H1 (cell line): ENCODE results near the gene TXLNB. TPM values are rescaled to one million over a fixed set of nuclear protein-coding genes. Genes with fewer than 3 reads are reported as not detected.
A peak's percentile ranks its signal among the peaks of the same experiment; 100 is the strongest.

Experiments
- CTCF ChIA-PET: fragments of 300-600 bp; sonication (Branson Sonifier 250); formaldehyde crosslinking; loops from one replicate; lab custom pipeline; 2021; ENCODE audit not compliant: partially characterized antibody; lab: Charles Lee
- POLR2A ChIA-PET: fragments of 300-600 bp; sonication (Branson Sonifier 250); formaldehyde crosslinking; loops from one replicate; lab custom pipeline; 2021; ENCODE audit warnings: inconsistent platforms; ENCODE audit not compliant: partially characterized antibody; lab: Charles Lee
- DNase-seq, 2 experiments: peaks; one replicate each; pipeline versions ENCODE4 v3.0.0 to v3.0.0-alpha.2; 2010 to 2022; ENCODE audit warnings: low spot score in 2 of 2, low read depth in 1 of 2, mixed read lengths in 1 of 2
- FAIRE-seq: peaks from 2 replicates; lab custom pipeline; 2011; peaks lifted over from hg19 to GRCh38; lab: Jason Lieb, UNC
- H2AFZ ChIP-seq: 2 replicates; pipeline ENCODE4 v1.8.1; 2012; ENCODE audit warnings: low read length, inconsistent platforms
- H2AK5ac ChIP-seq: 2 replicates; pipeline ENCODE4 v1.6.1; 2013; ENCODE audit warnings: low read depth, low read length
- H2BK120ac ChIP-seq: replicated peaks from 2 replicates; pipeline ENCODE3; 2013; ENCODE audit warnings: low read depth, low read length, inconsistent platforms
- H2BK12ac ChIP-seq: 2 replicates; pipeline ENCODE4 v1.6.1; 2013; ENCODE audit warnings: low read depth, low read length
- H2BK15ac ChIP-seq: 2 replicates; pipeline ENCODE4 v1.6.1; 2013; ENCODE audit warnings: low read length
- H2BK20ac ChIP-seq: 2 replicates; pipeline ENCODE4 v1.6.1; 2013; ENCODE audit warnings: low read length
- H2BK5ac ChIP-seq: 2 replicates; pipeline ENCODE4 v1.6.1; 2013; ENCODE audit warnings: low read depth, low read length
- H3K14ac ChIP-seq: 2 replicates; pipeline ENCODE4 v1.6.1; 2013; ENCODE audit warnings: inconsistent platforms; ENCODE audit not compliant: insufficient read length
- H3K18ac ChIP-seq: 2 replicates; pipeline ENCODE4 v1.6.1; 2013; ENCODE audit warnings: low read length; ENCODE audit errors: extremely low read depth
- H3K23ac ChIP-seq: 2 replicates; pipeline ENCODE4 v1.6.1; 2013; ENCODE audit warnings: inconsistent platforms; ENCODE audit not compliant: insufficient read length
- H3K23me2 ChIP-seq: 2 replicates; pipeline ENCODE4 v1.6.1; 2013; ENCODE audit warnings: low read depth, low read length
- H3K27ac ChIP-seq: 2 replicates; pipeline ENCODE4 v1.6.1; 2011; ENCODE audit warnings: low read depth, low read length, inconsistent platforms
- H3K27me3 ChIP-seq, 4 experiments: replicated peaks in 1 of 4; 1 replicate in 1 of 4; 2 replicates in 3 of 4; pipeline versions ENCODE4 v1.6.1 to v1.8.1; 2011 to 2013; ENCODE audit warnings: low read length in 3 of 4, mild to moderate bottlenecking in 3 of 4, inconsistent platforms in 2 of 4, mixed read lengths in 2 of 4, moderate library complexity in 1 of 4; ENCODE audit not compliant: control insufficient read depth in 3 of 4, insufficient read depth in 3 of 4; ENCODE audit errors: extremely low read depth in 1 of 4
- H3K36me3 ChIP-seq, 4 experiments: 2 replicates each; pipeline versions ENCODE4 v1.6.1 to v1.8.1; 2011 to 2013; ENCODE audit warnings: mild to moderate bottlenecking in 4 of 4, low read length in 3 of 4, moderate library complexity in 2 of 4, control low read depth in 1 of 4, inconsistent platforms in 1 of 4; ENCODE audit not compliant: insufficient read depth in 4 of 4, control insufficient read depth in 2 of 4
- H3K4ac ChIP-seq: replicated peaks from 2 replicates; pipeline ENCODE3; 2013; ENCODE audit warnings: low read length, low read depth, mixed read lengths, inconsistent platforms; ENCODE audit not compliant: insufficient read length
- H3K4me1 ChIP-seq, 4 experiments: replicated peaks in 1 of 4; 1 replicate in 1 of 4; 2 replicates in 3 of 4; pipeline versions ENCODE4 v1.6.1 to v1.8.1; 2011 to 2013; ENCODE audit warnings: low read length in 3 of 4, inconsistent platforms in 2 of 4, mixed read lengths in 1 of 4; ENCODE audit not compliant: insufficient read depth in 4 of 4, control insufficient read depth in 3 of 4
- H3K4me2 ChIP-seq, 2 experiments: 2 replicates each; pipeline versions ENCODE4 v1.6.1 to v1.8.1; 2011 to 2013; ENCODE audit warnings: low read depth in 2 of 2, low read length in 2 of 2, control low read depth in 1 of 2, inconsistent platforms in 1 of 2, mild to moderate bottlenecking in 1 of 2; ENCODE audit not compliant: insufficient read depth in 1 of 2
- H3K4me3 ChIP-seq, 4 experiments: fragments of 200-600, 300-600 bp in 1 of 4; sonication (generic), shearing (Covaris generic), sonication (Bioruptor Twin) in 1 of 4; 2 replicates each; pipeline versions ENCODE4 v1.5.1 to v1.8.1; 2011 to 2016; ENCODE audit warnings: low read length in 4 of 4, low read depth in 3 of 4, control low read depth in 2 of 4, inconsistent platforms in 2 of 4, mild to moderate bottlenecking in 2 of 4, mixed read lengths in 1 of 4, moderate library complexity in 1 of 4; ENCODE audit not compliant: insufficient read depth in 2 of 4; ENCODE audit errors: extremely low read depth in 1 of 4
- H3K56ac ChIP-seq: replicated peaks from 2 replicates; pipeline ENCODE3; 2013; ENCODE audit warnings: low read depth, mild to moderate bottlenecking, mixed read lengths, low read length, inconsistent platforms; ENCODE audit not compliant: insufficient read length
- H3K79me1 ChIP-seq: 2 replicates; pipeline ENCODE4 v1.6.1; 2013; ENCODE audit warnings: low read depth, low read length, control low read depth
- H3K79me2 ChIP-seq, 2 experiments: 2 replicates each; pipeline versions ENCODE4 v1.6.1 to v1.8.1; 2012 to 2013; ENCODE audit warnings: low read length in 2 of 2, mild to moderate bottlenecking in 2 of 2, inconsistent platforms in 1 of 2; ENCODE audit not compliant: insufficient read depth in 2 of 2, control insufficient read depth in 1 of 2
- H3K9ac ChIP-seq, 4 experiments: replicated peaks in 1 of 4; 1 replicate in 1 of 4; 2 replicates in 3 of 4; pipeline versions ENCODE4 v1.6.1 to v1.8.1; 2011 to 2013; ENCODE audit warnings: low read depth in 3 of 4, low read length in 3 of 4, control low read depth in 2 of 4, mild to moderate bottlenecking in 2 of 4, moderate library complexity in 2 of 4, inconsistent platforms in 1 of 4; ENCODE audit errors: extremely low read depth in 1 of 4
- H3K9me3 ChIP-seq, 2 experiments: 2 replicates each; pipeline versions ENCODE4 v1.6.1 to v1.8.1; 2012 to 2013; ENCODE audit warnings: mild to moderate bottlenecking in 2 of 2, moderate library complexity in 2 of 2, control low read depth in 1 of 2, inconsistent platforms in 1 of 2, low read depth in 1 of 2, low read length in 1 of 2, mixed read lengths in 1 of 2; ENCODE audit not compliant: insufficient read depth in 2 of 2
- H4K20me1 ChIP-seq, 2 experiments: replicated peaks in 1 of 2; 2 replicates each; pipeline versions ENCODE3 to v1.8.1; 2011 to 2013; ENCODE audit warnings: inconsistent platforms in 2 of 2, low read length in 2 of 2, mild to moderate bottlenecking in 1 of 2; ENCODE audit not compliant: insufficient read depth in 2 of 2, control insufficient read depth in 1 of 2
- H4K5ac ChIP-seq: 2 replicates; pipeline ENCODE4 v1.6.1; 2013; ENCODE audit warnings: low read length, low read depth, mixed read lengths, inconsistent platforms; ENCODE audit not compliant: insufficient read length
- H4K8ac ChIP-seq: 2 replicates; pipeline ENCODE4 v1.8.0; 2013; ENCODE audit warnings: mild to moderate bottlenecking, moderate library complexity, low read length, inconsistent platforms; ENCODE audit not compliant: insufficient read depth; ENCODE audit errors: extremely low read depth
- H4K91ac ChIP-seq: replicated peaks from 2 replicates; pipeline ENCODE3; 2013; ENCODE audit warnings: low read length, mixed read lengths, inconsistent platforms; ENCODE audit not compliant: insufficient read length
- BACH1 ChIP-seq: IDR thresholded peaks from 2 replicates; pipeline ENCODE4 v1.6.1; 2012; ENCODE audit warnings: low read length, improper control_type of control experiment
- EP300 ChIP-seq, 2 experiments: IDR thresholded peaks; 1 replicate in 1 of 2; 2 replicates in 1 of 2; pipeline ENCODE4 v1.6.1; 2011 to 2012; ENCODE audit warnings: low read depth in 2 of 2, low read length in 2 of 2, mild to moderate bottlenecking in 2 of 2, borderline replicate concordance in 1 of 2, inconsistent platforms in 1 of 2, moderate library complexity in 1 of 2
- FOSL1 ChIP-seq: IDR thresholded peaks from 2 replicates; pipeline ENCODE4 v1.6.1; 2011; ENCODE audit warnings: mild to moderate bottlenecking, low read depth, low read length, moderate library complexity; ENCODE audit not compliant: insufficient read depth
- KDM1A ChIP-seq: fragments of 200-600, 300-600 bp; sonication (generic); IDR thresholded peaks from 2 replicates; pipeline ENCODE4 v1.7.1; 2016; ENCODE audit warnings: mild to moderate bottlenecking, low read length, borderline replicate concordance
- MAX ChIP-seq: IDR thresholded peaks from 2 replicates; pipeline ENCODE4 v1.6.1; 2012; ENCODE audit warnings: inconsistent platforms
- RFX5 ChIP-seq: IDR thresholded peaks from 2 replicates; pipeline ENCODE4 v1.6.1; 2011; ENCODE audit warnings: low read depth, low read length, improper control_type of control experiment, borderline replicate concordance
- RNF2 ChIP-seq: fragments of 200-900, 300-1000 bp; sonication (generic); IDR thresholded peaks from 2 replicates; pipeline ENCODE4 v1.7.1; 2016; ENCODE audit warnings: borderline replicate concordance, low read depth, mild to moderate bottlenecking, antibody characterized with exemption, low read length; ENCODE audit not compliant: poor library complexity, severe bottlenecking; ENCODE audit errors: missing control alignments
- TBP ChIP-seq: IDR thresholded peaks from 2 replicates; pipeline ENCODE4 v1.6.1; 2011; ENCODE audit warnings: low read depth, low read length, improper control_type of control experiment
- TCF12 ChIP-seq: IDR thresholded peaks from 2 replicates; pipeline ENCODE4 v1.6.1; 2011; ENCODE audit warnings: low read depth, mild to moderate bottlenecking, low read length
- TEAD4 ChIP-seq: IDR thresholded peaks from 2 replicates; pipeline ENCODE4 v1.6.1; 2012; ENCODE audit warnings: low read depth, low read length, inconsistent platforms, mixed read lengths
- USF2 ChIP-seq: IDR thresholded peaks from 2 replicates; pipeline ENCODE4 v1.6.1; 2011; ENCODE audit warnings: low read length, improper control_type of control experiment
- ZNF274 ChIP-seq: IDR thresholded peaks from 2 replicates; pipeline ENCODE4 v1.7.0; 2012; ENCODE audit warnings: low read length, borderline replicate concordance; ENCODE audit errors: extremely low read depth
- WGBS, 2 experiments: shearing (Covaris generic) in 1 of 2; methylation state at CpG; one replicate each; pipeline versions ENCODE4 v1.1.6 to v1.1.7; 2013 to 2015; ENCODE audit warnings: low lambda C conversion rate in 2 of 2, mixed read lengths in 2 of 2, inconsistent platforms in 1 of 2, low coverage in 1 of 2, missing lambda C conversion rate in 1 of 2; ENCODE audit not compliant: insufficient replicate concordance in 2 of 2, insufficient coverage in 1 of 2, insufficient read length in 1 of 2; ENCODE audit errors: extremely low coverage in 1 of 2, missing lambda C conversion rate in 1 of 2; 5-methylcytosine and 5-hydroxymethylcytosine counted together
- polyA plus RNA-seq, 7 experiments: library from polyadenylated mRNA; depleted of rRNA in 3 of 7; stranded (reverse) in 5 of 7; unstranded in 2 of 7; fragments of >200 nt in 5 of 7; fragments of 200-250 nt in 2 of 7; gene quantifications; 1 replicate in 5 of 7; 2 replicates in 1 of 7; 4 replicates in 1 of 7; pipeline versions ENCODE4 v1.2.1 to v1.2.3, GENCODE V29; 2011 to 2013; ENCODE audit warnings: missing spikeins in 2 of 7, mixed read lengths in 2 of 7
- total RNA-seq: library from RNA; stranded (reverse); fragmentation: NEBNext Ultra II Directional; extraction: Animal tissue kit (Norgen Biotek cat#: 25700); gene quantifications from 2 replicates; pipeline ENCODE4 v1.2.1, GENCODE V29; 2021

The TXLNB gene
- total and polyA plus RNA-seq, 2 of the 8 experiments (the other 6 are each of a cell fraction or from before 2014, with no cell fraction given), result 0.05 to 0.17 TPM

GRCh38 chr6:139219271-139219729 lies 72.5 kb downstream of the TXLNB start:
- H3K9ac ChIP-seq, result no peak overlapping the region
- no peaks in the 10 kb centered on the region for H4K20me1 ChIP-seq
- no peak overlapping the region for H3K56ac ChIP-seq
- peak overlapping the region; percentile 81 for H2AFZ ChIP-seq
- DNase-seq (peak; percentile 65 to 71), FAIRE-seq (peak; percentile 90)
- H3K4me3 ChIP-seq, result no peak overlapping the region
- H3K23ac ChIP-seq, result no peak overlapping the region
- no peaks in the 10 kb centered on the region for H3K36me3 ChIP-seq
- no peaks in the 10 kb centered on the region for H3K79me1 ChIP-seq
- CTCF ChIA-PET, result interaction anchor here (0.6 to 7.0 kb wide), 34 partner anchors 9 to 564 kb away, joined by 3 to 68 read pairs (median 4); partner anchors contain the start of gene CITED2
- H2BK120ac ChIP-seq, result no peak overlapping the region
- H3K18ac ChIP-seq, result no peak overlapping the region
- no peak overlapping the region for H2BK15ac ChIP-seq
- H3K27me3 ChIP-seq, result no peaks in the 10 kb centered on the region
- H2AK5ac ChIP-seq, result no peak overlapping the region
- POLR2A ChIA-PET, result interaction anchor here (0.8 to 1.0 kb wide), 5 partner anchors 22 to 398 kb away, joined by 3 to 4 read pairs (median 3); no protein-coding TSS in a partner anchor
- 32% methylated on average over 7 of the region's 7 CpGs; no CpG with 5 or more reads in 1 of the 2 experiments for WGBS, 2 experiments
- no peaks in the 10 kb centered on the region for H3K9me3 ChIP-seq
- H3K14ac ChIP-seq, result no peak overlapping the region
- H3K23me2 ChIP-seq, result no peaks in the 10 kb centered on the region
- H4K5ac ChIP-seq, result no peak overlapping the region
- H3K4ac ChIP-seq, result no peak overlapping the region
- H2BK12ac ChIP-seq, result 0 out of 2 replicates have a peak overlapping the region, but pooled peaks have one; percentile 13
- no peak overlapping the region for H2BK5ac ChIP-seq
- no peak overlapping the region for H2BK20ac ChIP-seq
- H3K4me1 ChIP-seq, result no peaks in the 10 kb centered on the region
- no peak overlapping the region for H4K8ac ChIP-seq
- no peak overlapping the region for H3K27ac ChIP-seq
- no peaks in the 10 kb centered on the region for H3K79me2 ChIP-seq
- H4K91ac ChIP-seq, result peak overlapping the region; percentile 59
- H3K4me2 ChIP-seq, result no peak overlapping the region
- no peak for TF ChIP-seq ZNF274
- TF ChIP-seq MAX, result peak; percentile 56
- TF ChIP-seq USF2, result no peak
- no peak for TF ChIP-seq EP300 (IDR thresholded peaks at IDR 0.05; ENCODE audit: borderline replicate concordance in 1 of 2, low read depth in 2 of 2, low read length in 2 of 2)
- peak; percentile 56 for TF ChIP-seq TBP
- TF ChIP-seq TCF12, result no peak
- no peak for TF ChIP-seq BACH1
- no peak for TF ChIP-seq FOSL1
- no peak for TF ChIP-seq RFX5
- peak; percentile 91 for TF ChIP-seq TEAD4
- no peak for TF ChIP-seq KDM1A
- no peak for TF ChIP-seq RNF2
